Measurements from ENCODE around the gene SHANK3. TPM values are rescaled to one million over a fixed set of nuclear protein-coding genes. Genes with fewer than 3 reads are reported as not detected.

Gene SHANK3
- total and polyA plus RNA-seq, 2 experiments from 2014 or later = 3.3 to 14.4 TPM

DNA sequence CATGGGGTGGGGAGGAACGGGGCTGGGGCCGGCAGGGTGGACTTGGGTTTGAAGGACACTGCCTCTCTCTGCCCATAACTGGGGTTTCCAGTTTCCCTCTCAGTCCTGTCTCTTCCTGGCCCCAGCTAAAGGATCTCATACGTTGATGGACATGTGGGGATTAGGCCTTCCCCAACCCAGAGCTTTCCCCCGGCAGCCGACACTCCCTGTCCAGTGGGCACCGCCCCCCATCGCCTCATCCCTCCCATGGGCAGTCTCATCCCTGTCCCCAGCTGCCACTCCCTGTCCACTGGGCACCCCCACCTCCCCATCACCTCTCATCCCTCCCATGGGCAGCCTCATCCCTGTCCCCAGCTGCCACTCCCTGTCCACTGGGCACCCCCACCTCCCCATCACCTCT is 43.2 kb downstream of the SHANK3 start:
- peaks cover 39% of the 10 kb centered on the region for H3K27me3 ChIP-seq
- no peak overlapping the region for H3K27ac ChIP-seq
- H3K36me3 ChIP-seq = no peaks in the 10 kb centered on the region
- H3K4me1 ChIP-seq (ENCODE audit: low read depth) = peaks cover 4% of the 10 kb centered on the region
- DNase-seq (ENCODE audit: low read depth in 1 of 2, low spot score in 1 of 2) = no peak
- no peak overlapping the region for H3K4me3 ChIP-seq
- TF ChIP-seq, protein P1, sequence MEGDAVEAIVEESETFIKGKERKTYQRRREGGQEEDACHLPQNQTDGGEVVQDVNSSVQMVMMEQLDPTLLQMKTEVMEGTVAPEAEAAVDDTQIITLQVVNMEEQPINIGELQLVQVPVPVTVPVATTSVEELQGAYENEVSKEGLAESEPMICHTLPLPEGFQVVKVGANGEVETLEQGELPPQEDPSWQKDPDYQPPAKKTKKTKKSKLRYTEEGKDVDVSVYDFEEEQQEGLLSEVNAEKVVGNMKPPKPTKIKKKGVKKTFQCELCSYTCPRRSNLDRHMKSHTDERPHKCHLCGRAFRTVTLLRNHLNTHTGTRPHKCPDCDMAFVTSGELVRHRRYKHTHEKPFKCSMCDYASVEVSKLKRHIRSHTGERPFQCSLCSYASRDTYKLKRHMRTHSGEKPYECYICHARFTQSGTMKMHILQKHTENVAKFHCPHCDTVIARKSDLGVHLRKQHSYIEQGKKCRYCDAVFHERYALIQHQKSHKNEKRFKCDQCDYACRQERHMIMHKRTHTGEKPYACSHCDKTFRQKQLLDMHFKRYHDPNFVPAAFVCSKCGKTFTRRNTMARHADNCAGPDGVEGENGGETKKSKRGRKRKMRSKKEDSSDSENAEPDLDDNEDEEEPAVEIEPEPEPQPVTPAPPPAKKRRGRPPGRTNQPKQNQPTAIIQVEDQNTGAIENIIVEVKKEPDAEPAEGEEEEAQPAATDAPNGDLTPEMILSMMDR (IDR thresholded peaks at IDR 0.05; ENCODE audit: low read depth, low read length) = no peak
- H3K9me3 ChIP-seq (ENCODE audit: low read depth) = no peaks in the 10 kb centered on the region

DNA sequence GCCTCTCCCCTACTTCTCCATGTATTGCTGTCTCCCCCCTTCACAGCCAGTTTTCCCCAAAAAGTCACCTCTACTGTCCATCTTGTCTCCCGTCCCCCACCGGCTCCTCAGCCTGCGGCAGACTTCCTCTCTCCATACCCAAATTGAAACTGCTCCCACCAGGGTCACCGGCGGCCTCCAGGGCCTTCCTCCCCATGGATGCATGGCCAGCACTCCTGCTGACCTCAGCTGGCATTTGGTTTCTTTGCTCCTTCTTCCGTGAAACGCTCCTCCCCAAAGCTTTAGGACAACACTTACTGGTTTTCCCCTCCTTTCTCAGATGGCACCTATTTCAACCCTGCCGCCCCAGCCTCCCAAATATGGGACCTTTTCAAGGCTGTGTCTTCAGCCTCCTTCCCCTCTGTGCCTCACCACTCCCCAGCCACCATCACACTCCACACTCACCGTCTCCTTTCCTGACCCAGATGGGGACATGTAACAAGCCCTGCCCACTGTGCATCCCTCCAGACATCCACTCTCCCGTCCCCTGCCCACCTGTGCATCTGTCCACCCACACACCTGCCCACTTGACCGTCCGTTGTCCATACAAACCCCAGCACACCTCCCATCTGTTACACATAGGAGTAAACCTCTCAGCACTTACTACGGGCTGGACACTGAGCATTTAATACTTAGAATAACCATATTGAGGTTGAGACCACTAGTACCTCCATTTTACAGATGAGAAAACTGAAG is 43.8 kb downstream of the SHANK3 start:
- Histone ChIP-seq H3K27me3 (peaks cover 46% of the 10 kb centered on the region), H3K4me3 (no peak overlapping the region), H3K4me1 (ENCODE audit: low read depth) (peaks cover 4% of the 10 kb centered on the region), H3K27ac (no peak overlapping the region), H3K9me3 (ENCODE audit: low read depth) (no peaks in the 10 kb centered on the region), H3K36me3 (no peaks in the 10 kb centered on the region)
- TF ChIP-seq, protein P1 (IDR thresholded peaks at IDR 0.05; ENCODE audit: low read depth, low read length) = no peak
- DNase-seq (ENCODE audit: low read depth in 1 of 2, low spot score in 1 of 2) = no peak

DNA sequence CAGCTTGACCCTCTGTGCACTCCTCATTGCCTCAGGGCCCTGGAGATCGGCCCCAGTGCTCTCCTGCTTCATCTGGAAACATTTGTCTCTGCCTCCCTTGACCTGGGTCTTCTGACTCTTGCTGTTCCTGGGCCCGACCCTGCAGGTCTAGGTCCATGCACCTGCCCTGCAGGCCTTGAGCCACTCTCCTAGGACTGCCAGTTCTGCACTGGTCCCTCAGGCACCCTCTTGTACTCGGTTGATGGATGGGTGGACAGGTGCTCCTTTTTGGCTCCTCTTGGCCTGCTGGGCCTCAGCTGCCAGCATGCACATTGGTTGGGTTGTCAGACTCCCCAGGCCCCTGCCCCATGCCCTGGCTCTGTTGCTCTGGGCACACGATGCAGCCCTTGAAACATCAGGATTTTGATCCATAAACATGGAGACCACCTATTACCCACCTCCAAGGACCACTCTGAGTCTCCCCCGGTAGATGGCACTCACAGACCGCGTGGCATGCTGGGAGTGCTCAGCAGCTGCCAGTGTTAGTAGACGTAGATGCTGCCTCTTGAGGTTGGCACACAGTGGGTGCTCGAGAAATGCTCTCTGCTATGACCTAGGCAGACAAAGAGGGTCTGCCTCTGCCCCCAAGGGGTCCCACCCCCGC is 45.2 kb downstream of the SHANK3 start:
- H3K4me1 ChIP-seq (ENCODE audit: low read depth) = no peaks in the 10 kb centered on the region
- H3K27me3 ChIP-seq = peaks cover 56% of the 10 kb centered on the region
- H3K27ac ChIP-seq = no peak overlapping the region
- no peak overlapping the region for H3K4me3 ChIP-seq
- H3K9me3 ChIP-seq (ENCODE audit: low read depth) = no peaks in the 10 kb centered on the region
- TF ChIP-seq, protein P1 (IDR thresholded peaks at IDR 0.05; ENCODE audit: low read depth, low read length) = no peak
- no peak for DNase-seq (ENCODE audit: low read depth in 1 of 2, low spot score in 1 of 2)
- no peaks in the 10 kb centered on the region for H3K36me3 ChIP-seq

DNA sequence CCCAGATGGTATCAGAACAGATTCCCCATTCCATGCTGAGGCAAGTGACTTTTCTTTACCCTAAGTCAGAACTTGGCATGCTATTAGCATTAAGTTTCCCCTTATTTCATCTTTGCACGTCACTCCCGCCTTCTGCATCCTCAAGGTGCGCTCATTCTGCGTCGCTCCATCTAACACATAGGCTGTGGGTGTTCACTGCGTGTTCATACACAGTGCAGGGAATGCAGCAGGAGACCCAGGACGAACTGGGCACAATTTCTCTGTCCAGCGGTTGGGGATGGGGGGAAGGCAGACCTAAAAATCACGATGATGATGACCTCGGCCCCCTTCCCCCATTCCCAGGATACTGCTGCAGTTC is 45.7 kb downstream of the SHANK3 start:
- Histone ChIP-seq H3K4me3 (no peak overlapping the region), H3K27ac (no peak overlapping the region), H3K36me3 (no peaks in the 10 kb centered on the region), H3K27me3 (peaks cover 56% of the 10 kb centered on the region), H3K4me1 (ENCODE audit: low read depth) (no peaks in the 10 kb centered on the region), H3K9me3 (ENCODE audit: low read depth) (no peaks in the 10 kb centered on the region)
- no peak for DNase-seq (ENCODE audit: low read depth in 1 of 2, low spot score in 1 of 2)
- TF ChIP-seq, protein P1 (IDR thresholded peaks at IDR 0.05; ENCODE audit: low read depth, low read length) = no peak

DNA sequence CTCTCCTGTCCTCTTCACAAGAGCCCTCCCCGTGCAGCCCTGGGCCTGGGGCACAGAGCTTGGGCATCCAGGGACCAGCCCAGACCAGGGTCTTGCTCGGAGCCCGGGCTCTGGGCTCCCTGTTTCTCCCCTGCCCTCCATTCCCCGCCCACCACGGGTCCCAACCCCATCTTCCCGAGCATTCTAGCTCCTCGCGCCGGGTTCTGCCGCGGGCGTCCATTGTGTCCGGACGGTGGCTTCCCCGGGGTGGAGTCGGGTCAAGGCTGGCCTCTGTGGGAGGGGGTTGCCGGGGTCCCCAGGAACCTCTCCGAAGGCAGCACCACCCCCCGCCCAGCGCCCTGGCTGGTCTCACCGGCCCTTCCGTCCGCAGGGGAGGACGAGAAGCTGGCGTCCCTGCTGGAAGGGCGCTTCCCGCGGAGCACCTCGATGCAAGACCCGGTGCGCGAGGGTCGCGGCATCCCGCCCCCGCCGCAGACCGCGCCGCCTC is 47.2 kb downstream of the SHANK3 start:
- TF ChIP-seq, protein P1 (IDR thresholded peaks at IDR 0.05; ENCODE audit: low read depth, low read length) = no peak
- Histone ChIP-seq H3K4me3 (peak overlapping the region; percentile 13), H3K36me3 (no peaks in the 10 kb centered on the region), H3K27me3 (peaks cover 56% of the 10 kb centered on the region), H3K4me1 (ENCODE audit: low read depth) (no peaks in the 10 kb centered on the region), H3K27ac (no peak overlapping the region), H3K9me3 (ENCODE audit: low read depth) (no peaks in the 10 kb centered on the region)
- peak in 1 of 2 donors; percentile 19 for DNase-seq (ENCODE audit: low read depth in 1 of 2, low spot score in 1 of 2)

Measured in cardiac muscle cell (in vitro differentiated cells and primary cell).